GM18526 (cell line): ENCODE results near the gene AFF3.

ENCODE experiments used
- POLR2A ChIP-seq: IDR thresholded peaks from 3 replicates; pipeline ENCODE4 v1.6.1; 2011; ENCODE audit not compliant: insufficient read length; ENCODE audit errors: extremely low read depth

Gene AFF3

DNA sequence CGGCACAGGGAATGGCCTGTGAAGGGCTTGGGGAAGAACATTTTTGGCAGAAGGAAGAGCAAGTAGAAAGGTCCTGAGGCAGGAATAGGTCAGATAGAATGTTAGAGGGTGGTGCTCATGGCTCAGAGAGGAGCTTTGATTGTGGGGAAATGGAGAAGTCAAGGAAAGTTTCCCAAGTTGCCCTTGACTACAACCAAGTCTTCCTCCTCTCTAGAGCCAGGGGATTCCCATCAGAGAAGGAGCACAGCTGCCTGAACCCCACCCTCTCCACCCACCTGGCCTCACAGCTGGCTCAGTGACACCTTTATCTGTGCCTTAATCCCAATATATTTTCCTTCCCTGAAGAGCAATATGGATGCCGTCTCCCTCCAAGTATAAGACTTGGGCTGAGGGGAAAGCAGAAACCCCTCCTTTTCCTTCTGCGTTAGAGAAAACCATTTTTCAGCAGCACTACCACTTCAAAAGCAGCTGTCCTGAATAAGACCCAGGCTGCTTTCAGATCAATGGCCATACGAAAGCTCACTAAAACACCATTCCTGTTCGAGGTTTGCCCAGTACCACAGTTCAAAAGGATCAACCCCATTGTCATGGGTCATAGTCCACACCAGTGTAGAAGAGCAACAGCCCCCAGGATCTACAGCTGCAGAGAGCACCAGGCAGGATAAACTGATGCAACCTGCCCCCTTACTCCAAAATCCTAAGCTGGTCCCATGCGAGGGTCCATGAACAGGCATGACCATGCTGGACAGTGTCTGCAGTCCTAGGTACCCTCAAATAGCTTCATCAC is 199.6 kb downstream of the AFF3 start:
- no peak for TF ChIP-seq POLR2A

DNA sequence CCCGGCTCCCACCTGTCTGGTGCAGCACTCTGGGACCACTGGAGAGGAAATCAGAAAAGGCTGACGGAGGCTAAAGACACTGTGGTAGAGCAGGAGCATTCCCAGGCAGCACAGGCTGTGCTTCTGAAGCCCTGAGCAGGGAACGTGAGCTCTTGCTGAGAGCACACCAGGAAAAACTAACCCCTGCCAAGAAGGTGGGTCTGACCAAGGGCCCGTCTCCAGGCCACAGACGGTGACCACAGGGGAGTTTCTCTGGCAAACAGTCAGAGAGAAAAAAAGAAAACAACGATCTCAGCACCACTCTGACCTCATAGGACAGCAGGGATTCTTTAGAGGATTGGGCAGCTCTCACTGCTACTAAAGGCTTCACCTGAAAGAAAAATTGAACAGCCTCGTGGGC is 201.4 kb downstream of the AFF3 start:
- no peak for TF ChIP-seq POLR2A

DNA sequence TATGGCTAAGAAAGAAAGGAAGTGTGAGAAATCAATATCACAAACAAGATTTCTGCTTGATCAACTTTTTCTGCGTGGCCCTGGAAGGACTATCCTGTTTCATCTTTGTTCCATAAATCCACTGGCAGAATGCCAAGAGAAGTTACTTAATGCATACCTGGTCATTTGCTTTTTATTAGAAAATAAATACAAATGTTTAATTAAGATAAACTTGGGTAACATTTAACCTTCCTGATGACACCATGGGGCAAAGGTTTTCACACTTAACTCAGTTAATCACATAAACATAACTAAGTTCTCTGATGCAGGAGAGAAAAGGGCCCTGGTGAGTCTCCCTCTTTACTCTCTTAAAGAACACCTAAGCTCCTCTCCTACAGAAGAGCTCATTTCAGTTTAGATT is 203.3 kb downstream of the AFF3 start:
- TF ChIP-seq POLR2A, result no peak

DNA sequence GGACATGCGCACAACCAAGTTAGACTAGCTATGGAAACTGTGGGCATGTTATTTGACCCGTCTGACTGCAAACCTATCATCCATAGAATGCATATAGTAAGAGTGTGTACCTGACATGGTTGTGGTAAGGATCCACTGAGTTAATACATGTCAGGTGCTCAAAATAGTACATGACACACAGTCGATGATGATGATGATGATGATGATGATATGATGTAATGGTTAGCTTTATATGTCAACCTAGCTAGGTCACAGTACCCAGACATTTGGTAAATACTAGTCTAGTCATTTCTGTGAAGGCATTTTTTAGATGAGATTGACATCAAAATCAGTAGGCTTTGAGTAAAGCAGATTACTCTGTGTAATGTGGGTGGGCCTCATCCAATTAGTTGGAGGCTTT is 204.1 kb downstream of the AFF3 start:
- no peak for TF ChIP-seq POLR2A

DNA sequence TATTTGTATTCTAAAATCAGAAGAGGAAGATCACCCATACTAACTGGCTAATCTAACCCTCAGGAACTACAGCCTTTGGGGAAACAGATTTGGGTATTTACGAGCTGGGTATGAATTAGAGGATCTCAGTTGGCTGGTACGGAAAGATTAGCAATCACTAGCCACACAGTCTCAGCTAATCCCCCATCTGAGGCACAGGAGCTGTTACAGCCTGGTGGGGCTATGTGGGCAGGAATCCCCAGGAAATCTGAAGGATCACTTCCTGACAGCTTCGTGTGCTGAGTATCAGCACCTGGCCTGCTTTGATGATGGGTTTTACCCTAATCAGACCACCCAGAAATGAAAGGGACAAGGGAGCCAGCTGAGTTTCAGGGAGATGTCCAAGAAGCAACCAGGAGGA is 206.3 kb downstream of the AFF3 start:
- no peak for TF ChIP-seq POLR2A

DNA sequence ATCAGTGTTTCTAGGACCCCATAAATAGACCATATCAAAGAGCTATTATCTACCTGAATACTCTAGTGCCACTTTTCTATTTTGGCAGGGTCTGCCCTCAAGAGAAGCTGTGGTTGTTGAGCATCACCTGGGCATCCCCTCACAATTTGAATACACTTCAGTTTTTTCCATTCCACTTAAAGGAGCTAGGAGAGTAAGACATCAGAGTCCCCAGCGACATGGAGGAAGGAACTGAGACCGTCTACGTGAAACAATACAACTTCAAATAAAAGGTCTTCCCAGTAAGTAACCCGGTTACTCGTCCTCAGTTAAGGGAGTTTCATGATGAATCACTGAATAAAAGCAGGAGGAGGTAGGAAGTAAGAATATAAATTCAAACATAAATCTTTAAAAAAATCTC is 206.7 kb downstream of the AFF3 start:
- TF ChIP-seq POLR2A, result no peak

DNA sequence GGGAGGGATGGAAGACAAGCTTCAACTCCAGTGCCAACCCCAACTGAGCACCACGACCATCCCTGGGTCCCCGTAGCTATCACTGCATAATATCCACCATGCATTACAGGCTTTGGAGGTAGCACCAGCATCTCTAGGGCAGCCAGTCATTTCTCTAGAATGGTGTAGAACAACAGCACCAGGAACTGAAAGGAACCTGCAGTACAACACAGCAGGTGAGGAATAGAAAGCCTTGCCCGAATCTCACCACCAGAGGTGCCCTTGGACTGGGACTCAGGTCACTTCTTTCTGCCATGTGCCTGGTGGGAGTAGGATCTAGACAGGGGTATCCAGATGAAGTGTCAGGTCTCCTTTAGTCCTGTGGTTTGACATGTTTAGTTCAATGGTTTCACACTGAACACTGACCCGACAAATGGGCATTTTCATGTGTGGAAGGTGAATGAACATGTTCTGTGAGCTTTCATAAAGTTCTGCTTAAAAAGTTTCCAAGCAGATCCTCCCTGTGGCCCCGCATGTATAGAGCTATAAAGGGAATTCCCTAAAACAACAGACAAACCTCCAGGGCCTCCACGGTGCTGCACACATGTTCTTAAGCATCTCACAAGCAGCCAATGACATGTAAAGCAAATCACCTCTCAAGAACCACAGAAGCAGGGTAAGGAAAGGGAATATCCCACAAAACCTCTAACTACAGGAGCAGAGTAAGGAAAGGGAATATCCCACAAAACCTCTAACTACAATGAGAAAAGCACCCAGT is 208.3 kb downstream of the AFF3 start:
- no peak for TF ChIP-seq POLR2A

DNA sequence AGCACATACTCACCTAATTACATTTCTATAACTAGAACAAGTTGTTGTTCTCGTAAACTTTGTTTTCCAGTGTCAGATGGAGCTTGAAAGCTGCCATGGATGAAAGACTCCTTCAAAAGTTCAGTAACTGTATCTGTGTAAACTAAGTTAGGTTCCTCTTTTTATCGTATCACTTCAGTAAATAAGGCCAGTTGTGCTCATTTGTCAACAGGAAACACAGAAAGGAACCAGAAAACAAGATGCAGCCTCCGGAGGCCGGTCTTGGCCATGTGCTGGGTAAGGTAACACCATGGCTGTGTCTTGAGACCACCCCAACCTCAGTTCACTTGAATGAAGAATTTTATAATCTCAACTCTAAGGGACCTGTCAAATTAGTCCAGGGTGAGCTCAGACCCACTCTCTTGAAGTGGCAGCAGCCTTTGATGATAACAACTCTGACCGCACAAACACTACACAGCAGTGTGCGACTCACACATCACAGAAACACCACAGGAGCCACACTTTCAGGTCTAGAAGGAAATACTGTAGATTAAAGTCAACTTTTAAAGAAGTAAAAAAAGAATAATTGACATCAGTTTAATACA is 213.8 kb downstream of the AFF3 start:
- no peak for TF ChIP-seq POLR2A

DNA sequence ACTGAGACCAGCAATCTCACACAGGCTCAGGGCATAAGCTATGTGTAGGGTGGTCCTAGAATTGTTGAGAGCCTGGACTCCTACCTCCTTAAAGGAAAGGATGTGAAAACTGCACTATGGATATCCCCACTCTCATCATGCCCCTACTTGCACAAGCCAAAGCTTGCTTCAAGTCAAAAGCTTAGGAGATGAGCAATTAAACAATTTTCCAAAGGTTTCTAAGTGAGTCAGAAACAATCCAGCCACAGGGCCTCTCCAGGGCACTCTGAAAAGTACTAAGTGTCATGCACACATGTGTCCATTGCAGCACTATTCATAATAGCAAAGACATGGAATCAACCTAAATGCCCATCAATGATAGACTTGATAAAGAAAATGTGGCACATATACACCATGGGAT is 215.4 kb downstream of the AFF3 start:
- TF ChIP-seq POLR2A, result no peak

DNA sequence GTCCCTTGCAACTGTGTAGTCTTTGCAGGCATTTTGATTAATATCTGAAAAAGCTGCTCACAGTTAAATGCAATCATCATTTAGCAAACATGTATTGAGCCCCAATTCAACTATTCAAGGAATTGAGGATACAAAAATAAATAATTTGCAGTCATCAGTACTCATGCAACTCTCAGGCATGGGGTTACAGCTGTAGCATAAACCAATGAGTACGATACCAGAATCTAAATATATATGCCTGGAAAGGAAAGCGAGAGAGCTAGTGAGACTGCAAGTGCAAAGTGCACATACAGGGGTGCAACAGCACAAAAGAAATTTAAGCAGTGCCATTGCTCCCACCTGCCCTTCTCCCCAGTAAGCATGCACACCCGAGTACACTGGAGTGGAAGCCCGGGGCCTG is 216.4 kb downstream of the AFF3 start:
- TF ChIP-seq POLR2A, result no peak

DNA sequence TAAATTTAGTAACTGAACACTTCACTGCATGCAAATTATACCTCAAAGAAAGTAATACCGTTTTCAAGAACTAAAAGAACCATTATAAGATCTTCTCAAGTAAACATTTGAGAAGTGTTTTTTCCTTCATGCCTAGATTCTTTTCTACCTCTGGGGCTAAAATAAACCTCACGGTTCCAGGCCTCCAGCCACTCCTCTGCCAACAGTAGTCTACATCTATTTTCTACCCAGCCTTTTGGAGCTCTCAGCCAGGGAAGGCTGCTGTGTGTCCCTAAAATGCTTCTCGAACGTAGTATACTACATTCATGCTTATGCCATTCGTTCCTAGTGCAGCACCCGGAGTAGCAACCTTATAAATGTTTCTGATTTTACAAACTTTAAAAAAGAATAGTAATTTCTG is 219.7 kb downstream of the AFF3 start:
- no peak for TF ChIP-seq POLR2A

DNA sequence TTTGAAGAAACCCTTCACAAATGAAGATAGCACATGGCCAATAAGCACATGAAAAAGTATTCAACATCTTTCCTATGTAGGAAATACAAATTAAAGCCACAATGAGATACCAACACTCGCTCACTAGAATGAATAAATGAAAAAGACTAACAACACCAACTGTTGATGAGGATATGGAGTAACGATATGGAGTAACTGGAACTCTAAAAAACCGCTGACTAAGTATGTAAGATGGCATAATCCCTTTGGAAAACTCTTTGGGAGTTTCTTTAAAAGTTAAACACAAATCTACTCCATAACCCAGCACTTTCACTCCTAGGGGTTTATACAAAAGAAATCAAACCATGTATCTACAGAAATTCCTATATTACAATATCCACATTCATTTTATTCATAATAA is 220.5 kb downstream of the AFF3 start:
- no peak for TF ChIP-seq POLR2A

DNA sequence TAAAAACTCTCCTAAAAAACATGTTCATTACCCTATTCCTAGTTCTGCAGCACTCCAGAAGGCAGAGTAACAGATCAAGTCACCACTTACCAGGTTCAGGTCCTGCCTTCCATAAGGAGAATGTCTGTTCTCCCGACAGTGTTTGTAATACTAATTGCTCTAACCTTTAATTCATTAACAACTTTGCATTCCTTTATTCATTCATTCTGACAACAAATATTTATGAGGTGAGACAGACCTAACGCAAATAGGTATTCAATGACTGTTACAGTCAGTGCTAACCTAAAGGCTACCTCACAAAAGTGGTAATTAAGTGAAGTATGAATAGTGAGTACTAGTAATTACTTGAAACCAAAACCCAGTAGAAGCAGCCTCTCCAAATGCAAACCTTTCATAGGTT is 224.0 kb downstream of the AFF3 start:
- no peak for TF ChIP-seq POLR2A

DNA sequence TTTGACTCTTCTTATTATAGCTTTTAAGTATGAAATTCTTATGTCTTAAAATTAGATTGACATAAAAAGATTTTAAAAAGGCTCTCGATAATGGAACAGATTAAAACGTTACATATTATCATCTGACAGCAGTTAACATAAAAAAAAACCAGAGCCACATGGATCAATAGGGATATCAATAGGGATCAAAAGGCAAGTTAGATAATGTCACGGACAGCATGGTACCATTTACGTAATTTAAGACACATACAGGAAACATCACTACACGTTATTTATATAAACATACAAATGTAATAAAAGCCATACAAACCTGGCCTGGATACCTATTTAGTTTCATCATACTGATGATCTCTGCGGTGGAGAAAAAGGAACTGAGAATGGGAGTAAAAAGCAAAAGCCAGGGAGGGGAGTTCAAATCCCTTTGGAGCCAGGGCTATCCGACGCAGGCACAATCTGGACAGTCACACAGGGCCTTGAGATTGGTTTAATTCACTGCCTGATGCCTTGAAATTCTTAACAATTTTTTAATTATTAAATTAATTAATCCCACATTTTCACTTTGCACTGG is 227.2 kb downstream of the AFF3 start:
- no peak for TF ChIP-seq POLR2A

DNA sequence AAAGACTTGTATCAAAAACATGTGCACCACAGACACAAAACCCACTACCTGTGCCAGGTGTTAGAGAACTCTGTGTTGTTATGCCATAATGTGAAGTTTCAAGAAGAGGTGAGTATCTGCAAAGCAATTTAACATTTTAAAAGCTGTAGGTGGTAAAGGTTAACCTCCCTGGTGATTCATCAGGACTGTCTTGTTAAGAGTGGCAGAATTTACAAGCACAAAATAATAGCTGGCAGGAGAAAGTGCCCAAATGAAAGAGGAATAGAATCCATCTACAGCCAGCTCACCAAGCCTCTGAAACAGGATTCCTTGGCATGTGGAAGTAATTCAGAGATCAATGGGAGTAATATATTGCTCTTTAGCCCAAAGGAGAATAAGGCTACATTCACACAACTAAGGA is 230.7 kb downstream of the AFF3 start:
- TF ChIP-seq POLR2A, result no peak

DNA sequence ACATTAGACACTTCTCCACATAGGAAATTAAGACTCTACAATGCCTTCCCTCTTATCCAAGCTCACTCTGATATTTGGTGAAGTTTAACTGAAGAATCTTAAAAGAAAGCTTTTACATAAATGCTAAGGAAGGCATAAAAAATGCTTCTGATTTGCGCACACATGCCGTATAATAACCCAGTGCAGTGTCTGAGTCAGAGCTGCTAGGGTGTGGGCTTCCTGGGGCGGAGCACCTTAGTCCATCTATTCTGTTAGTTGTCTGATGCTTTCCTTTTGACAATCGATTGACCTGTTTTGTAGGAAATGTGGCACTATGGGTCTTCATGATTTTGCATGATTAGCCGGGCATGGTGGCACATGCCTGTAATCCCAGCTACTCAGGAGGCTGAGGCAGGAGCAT is 231.5 kb downstream of the AFF3 start:
- no peak for TF ChIP-seq POLR2A

DNA sequence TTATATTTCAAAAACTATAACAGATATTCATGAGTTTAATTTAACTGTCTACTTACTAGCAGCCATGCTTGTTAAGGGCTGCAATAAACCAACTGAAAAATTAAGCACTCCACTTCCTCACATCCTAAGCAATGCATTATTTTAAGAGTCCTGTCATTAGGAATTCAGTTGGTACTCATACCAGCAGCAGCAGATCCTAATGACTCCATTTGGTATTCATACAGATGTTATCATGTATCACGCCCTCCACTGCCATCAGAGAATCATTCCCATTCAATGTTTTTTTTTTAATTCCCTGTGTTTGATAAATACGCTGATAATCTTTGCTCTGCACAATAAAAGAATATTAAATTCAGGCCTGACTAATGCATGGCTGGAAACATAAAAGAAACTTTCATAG is 236.8 kb downstream of the AFF3 start:
- TF ChIP-seq POLR2A, result no peak

DNA sequence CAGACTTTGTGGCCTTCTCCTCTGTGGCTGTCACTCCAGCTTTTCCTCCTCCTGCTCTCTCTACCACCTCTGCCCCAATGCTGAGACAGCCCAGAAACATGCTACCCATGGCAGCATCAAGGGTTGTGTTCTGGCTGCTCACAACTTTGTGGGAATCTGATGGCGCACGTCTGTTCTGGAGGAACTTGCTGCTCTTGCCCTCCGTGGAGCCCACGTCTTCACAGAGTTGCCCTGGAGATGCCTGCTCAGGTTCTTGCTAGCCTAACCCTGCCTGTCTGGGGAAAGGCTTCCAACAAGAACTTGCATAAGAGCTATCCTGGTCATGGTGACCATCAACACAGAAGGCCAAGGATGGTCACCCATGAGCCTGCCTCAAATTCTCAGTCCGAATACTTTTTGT is 237.4 kb downstream of the AFF3 start:
- TF ChIP-seq POLR2A, result no peak
